Testis (tissue), 2 donors: ENCODE results near the gene COL4A3.

ENCODE experiments used
- POLR2A ChIP-seq: fragments of 450-650 bp; IDR thresholded peaks from one replicate; pipeline ENCODE4 v1.6.1; 2017; ENCODE audit warnings: antibody characterized with exemption, mild to moderate bottlenecking, moderate library complexity
- TF ChIP-seq, protein P1 (sequence below), 3 experiments: fragments of 450-650 bp in 2 of 3; fragments of 200-600 bp in 1 of 3; sonication (generic) in 1 of 3; IDR thresholded peaks; one replicate each; pipeline ENCODE4 v1.5.1; 2016 to 2019; ENCODE audit warnings: antibody characterized with exemption in 3 of 3, mild to moderate bottlenecking in 2 of 3, moderate library complexity in 1 of 3

DNA sequence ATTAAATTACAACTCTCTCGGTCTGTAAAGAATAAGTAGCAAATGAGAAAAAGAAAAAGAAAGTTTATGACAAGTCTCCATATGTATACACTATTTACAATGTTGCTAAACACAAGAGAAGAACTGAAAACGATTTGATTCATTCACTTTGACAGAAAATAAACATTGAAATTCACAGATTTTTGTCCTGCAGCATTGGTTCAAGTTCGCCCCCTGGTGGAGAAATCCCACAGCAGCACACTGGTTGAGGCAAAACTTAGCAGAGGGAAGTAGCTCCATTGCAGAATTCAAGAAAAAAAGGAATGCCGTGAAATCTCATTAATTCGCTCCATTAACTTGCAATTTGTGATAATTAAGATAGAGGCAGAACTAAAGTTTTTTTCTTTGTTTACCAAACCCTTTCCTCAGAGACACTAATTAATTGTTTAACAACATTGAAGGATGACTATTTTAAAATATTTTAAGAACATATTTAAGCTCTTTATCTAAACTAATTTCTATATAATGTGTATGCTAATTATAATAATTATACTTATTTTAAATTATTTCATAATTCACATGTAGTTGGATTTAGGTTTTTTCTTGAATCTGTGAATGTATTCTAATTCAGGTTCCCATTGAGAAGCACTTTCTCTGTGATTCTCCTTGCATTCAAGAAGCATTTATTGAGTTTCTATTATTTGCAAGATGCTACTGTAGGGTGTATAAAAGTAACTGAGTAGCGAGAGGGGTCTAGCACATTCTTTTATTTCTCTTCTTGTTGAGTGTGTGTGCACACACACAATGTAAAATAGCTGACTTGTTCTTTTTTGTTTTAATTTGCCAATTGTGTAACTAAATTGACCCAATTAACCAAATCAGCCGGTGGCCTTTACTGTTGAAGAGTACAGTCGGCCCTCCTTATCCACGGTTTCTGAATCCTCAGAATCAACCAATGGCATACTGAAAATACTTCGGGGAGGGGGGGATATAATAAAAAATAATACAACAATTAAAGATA lies 74.1 kb downstream of the COL4A3 start:
- no peak for TF ChIP-seq POLR2A
- TF ChIP-seq, protein P1, sequence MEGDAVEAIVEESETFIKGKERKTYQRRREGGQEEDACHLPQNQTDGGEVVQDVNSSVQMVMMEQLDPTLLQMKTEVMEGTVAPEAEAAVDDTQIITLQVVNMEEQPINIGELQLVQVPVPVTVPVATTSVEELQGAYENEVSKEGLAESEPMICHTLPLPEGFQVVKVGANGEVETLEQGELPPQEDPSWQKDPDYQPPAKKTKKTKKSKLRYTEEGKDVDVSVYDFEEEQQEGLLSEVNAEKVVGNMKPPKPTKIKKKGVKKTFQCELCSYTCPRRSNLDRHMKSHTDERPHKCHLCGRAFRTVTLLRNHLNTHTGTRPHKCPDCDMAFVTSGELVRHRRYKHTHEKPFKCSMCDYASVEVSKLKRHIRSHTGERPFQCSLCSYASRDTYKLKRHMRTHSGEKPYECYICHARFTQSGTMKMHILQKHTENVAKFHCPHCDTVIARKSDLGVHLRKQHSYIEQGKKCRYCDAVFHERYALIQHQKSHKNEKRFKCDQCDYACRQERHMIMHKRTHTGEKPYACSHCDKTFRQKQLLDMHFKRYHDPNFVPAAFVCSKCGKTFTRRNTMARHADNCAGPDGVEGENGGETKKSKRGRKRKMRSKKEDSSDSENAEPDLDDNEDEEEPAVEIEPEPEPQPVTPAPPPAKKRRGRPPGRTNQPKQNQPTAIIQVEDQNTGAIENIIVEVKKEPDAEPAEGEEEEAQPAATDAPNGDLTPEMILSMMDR (IDR thresholded peaks at IDR 0.05), result peak; percentile 94 to 98 (median 96)
